ENCODE measurements around the gene EMX2.

EMX2 gene

GRCh38 chr10:117545141-117546019 lies 2.8 kb downstream of the EMX2 start:
- no peak for DNase-seq

DNA sequence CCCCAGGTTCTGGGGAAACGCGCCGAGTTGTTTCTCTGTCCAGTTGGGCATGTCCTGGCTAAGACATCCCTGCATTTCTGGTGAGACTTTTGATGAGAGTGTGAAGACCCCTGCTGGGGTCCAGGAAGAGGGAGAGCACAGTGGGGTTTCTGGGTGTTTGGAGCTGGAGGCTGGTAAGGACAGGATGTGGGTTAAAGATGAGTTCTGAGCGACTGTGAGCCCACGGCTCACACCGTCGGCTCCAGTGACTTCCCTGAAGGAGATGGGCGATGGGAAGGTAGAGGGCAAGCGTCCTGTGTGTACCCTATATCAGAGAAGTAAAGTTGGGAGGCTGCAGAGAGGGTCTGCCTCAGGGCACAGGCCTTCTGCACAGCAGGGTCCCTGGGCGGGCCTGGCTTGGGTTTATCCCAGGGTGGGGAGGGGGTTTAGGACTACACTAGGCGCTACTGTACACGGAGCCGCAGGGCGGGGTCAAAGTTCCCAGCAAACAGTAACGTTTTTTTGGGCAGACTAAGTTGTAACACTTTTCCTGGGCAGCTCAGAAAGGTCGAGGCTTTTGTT lies 3.6 kb downstream of the EMX2 start:
- no peak for DNase-seq

DNA sequence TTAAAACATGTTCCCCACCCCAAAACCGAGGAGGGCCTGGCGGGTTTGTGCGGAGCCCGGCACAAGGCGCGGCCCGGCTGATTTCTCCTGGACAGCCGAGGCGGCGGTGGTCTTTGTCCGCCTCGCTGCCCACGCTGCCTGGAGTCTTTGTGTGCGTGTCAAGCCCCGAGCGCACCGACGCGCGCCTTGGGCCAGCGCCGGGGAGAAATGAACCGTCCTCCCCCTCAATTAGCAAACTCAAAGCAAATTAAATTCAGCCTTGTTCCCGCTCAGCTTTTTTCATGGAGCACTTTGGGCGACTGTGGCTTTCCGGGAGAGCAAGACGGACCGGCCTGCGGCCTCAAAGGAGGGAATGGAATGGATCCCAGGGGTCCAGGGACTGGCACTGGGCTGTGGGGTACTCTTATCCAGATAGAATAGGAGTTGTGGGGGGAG lies 4.1 kb downstream of the EMX2 start:
- DNase-seq = no peak

- DNase-seq = no peak
These were observed 4.6 kb downstream of the EMX2 start for GRCh38 chr10:117547016-117547715.

DNA sequence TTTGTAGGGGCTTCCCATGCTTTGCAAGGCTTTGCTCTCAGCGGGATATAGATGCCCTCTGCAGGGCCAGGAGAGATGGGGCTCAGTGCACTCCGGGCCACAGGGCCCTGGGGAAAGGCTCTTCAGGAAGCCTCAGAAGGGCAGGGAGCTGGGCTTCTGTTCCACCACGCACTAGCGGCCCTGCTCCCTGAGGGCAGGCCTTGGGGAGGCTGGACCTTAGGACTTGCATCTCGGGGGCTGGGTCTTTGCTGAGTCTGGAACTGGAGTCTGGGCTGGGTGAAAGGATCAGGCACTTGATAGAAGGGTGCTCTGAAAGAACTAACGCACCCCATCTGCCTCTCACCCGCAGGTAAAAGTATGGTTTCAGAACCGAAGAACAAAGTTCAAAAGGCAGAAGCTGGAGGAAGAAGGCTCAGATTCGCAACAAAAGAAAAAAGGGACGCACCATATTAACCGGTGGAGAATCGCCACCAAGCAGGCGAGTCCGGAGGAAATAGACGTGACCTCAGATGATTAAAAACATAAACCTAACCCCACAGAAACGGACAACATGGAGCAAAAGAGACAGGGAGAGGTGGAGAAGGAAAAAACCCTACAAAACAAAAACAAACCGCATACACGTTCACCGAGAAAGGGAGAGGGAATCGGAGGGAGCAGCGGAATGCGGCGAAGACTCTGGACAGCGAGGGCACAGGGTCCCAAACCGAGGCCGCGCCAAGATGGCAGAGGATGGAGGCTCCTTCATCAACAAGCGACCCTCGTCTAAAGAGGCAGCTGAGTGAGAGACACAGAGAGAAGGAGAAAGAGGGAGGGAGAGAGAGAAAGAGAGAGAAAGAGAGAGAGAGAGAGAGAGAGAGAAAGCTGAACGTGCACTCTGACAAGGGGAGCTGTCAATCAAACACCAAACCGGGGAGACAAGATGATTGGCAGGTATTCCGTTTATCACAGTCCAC lies 5.4 kb downstream of the EMX2 start:
- DNase-seq = no peak

GRCh38 chr10:117549100-117549585 lies 6.6 kb downstream of the EMX2 start:
- no peak for DNase-seq

DNA sequence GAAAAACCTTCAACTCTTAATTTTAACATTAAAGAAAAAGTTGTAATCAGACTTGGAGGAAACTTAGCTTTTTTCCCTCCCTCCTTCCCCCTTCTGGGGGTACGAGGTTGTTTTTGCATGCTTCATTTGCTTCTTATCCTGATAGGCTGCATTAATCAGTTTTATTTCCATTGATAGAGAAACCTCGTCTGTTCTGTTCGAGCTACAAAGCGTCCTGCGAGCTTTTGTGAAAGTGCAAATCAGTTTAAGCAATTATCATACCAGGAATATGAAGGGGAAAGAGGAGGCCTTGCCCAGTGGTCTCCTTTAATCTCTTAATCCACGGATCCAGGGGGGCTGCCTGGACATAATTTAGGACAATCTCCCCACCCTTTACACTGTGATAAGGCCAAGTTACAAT lies 7.5 kb downstream of the EMX2 start:
- DNase-seq = no peak

DNA sequence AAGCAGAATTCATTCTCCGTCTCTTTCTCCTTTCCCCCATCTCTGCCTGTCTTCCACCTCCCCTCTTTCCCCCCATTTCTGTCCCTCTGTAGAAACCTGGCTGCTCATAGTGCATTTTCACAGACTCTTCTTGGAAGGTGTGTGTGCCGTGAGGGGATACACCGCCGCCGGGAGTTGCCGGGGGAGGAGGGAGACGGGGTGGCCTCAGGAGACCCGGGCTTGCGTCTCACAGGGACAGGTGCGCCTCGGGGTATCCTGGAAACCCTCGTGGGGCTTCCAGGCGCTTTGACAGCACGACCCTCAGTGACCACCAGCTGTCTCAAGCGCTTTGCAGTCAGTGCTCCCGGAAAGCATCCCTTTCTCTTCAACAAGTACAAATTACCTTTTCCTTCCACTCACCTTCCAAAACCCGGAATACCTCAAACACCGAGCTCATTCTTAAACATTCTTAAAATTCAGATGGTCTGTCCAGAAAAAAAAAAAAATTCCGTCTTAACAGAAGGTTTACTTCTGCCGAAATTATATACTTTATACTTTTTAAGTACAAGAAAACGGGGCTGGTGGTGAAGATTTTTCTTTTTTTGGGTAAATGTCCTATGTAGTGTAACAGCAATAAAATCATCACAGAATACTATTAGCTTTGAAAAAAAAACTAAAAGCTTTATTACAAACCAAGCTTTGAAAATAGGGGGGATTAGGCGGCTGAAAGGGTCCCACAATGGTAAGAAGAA lies 8.2 kb downstream of the EMX2 start:
- no peak for DNase-seq

DNA sequence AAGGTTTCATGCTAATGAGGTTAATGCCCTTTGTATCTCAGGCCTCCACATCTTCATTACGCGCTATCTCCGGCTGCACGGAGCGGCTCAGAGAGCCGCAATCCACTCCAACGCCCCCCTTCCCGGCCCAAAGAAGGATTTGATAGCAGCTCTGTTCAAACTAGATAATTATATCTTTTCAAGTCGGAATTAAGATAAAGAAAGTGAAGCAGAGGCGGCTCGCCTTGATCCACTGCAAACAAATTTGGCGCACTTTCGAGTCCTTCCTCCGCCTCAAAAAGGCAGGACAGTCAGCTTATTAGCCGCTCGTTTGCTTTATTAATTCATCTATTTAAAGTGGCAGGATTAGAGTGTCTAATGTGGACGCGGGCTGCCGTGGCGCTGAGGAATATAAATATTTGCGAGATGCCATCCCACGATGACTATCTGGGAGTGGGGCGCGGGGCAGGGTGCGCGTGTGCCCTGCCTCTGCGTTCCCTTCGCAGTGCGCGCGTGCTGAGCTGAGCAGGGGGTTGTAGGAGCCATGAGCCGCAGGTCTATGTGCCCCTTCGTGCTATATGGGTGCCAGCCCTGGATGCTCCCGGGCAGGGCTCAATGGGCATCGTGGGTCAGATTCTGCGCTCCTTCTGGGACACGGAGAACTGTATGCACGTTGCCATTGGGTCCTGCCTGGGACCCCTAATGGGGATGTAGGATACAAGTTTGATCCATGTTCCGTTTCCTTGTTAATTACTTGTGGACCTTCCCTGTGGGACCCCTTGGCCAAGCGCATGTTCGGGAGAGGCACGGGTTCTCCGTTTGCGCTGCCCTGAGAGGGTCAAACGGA lies 9.0 kb downstream of the EMX2 start:
- no peak for DNase-seq

DNA sequence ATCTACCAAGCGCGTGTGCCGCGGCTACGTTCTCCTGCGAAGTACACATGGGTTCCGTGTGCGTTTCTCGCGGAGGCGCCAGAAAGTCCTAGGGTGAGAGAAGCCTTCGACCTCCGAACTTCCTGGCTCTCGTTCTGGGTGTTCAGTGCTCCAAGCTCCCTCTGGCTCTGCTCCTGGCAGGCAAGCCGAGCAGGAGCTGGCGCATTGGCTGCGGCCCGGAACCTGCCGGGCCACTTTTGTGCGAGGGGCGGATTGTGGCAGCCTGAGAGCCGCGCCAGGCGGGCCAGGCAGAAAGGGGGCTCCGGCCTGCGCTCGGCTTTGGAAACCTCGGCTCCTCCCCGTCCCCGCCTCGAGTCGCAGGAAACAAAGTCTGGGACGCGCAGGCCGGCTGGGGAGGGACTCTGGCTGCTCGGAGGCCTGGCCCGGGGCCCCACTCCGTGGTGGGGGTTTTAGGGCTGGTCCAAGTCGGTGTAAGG lies 9.6 kb downstream of the EMX2 start:
- no peak for DNase-seq

GRCh38 chr10:117552701-117553141 lies 10.2 kb downstream of the EMX2 start:
- DNase-seq = no peak

- DNase-seq = no peak
These were observed 10.7 kb downstream of the EMX2 start for GRCh38 chr10:117553142-117553814.

DNA sequence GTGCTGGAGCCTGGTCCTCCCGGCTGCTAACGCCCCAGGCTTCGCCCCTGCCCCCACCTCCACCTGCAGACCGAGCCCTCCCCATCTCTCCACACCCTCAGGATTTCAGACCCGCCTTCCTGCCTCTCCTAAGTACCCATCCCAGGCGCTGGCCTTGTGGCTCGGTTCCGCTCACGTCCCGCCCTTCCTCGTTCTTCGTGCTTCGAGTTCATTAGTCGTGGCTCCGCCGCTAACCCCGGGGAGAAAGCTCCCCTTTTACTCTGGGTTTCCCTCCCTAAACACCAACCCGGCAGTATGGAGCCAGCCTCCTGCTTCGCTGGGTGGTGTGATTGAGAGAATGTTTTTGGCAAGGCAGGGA lies 11.2 kb downstream of the EMX2 start:
- DNase-seq = no peak

DNA sequence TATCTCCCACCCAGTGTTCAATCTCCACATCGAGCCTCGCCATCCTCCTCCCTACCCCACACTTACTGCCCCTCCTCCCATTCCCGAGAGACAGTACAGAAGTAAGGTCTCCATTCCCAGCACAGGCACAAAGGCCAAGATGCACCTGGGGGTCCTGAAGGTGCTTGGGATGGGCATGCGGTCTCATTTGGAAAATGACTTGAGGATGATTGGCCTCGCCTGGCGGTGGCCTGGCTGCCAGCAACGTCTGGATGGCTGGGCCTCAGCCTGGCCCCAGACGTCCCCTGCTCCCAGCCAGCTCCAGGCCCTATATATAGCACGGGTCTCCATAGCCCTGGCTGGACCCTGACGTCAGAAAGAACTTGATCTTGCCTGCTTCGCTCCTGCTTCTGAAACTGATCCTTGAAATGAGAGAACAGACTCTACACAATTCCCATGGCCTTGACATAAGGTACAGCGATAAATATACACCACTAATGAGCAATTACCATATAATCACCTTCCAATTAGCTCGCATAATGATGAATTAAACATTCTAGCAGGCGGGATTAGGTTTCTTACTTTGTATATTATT lies 11.8 kb downstream of the EMX2 start:
- DNase-seq = no peak

DNA sequence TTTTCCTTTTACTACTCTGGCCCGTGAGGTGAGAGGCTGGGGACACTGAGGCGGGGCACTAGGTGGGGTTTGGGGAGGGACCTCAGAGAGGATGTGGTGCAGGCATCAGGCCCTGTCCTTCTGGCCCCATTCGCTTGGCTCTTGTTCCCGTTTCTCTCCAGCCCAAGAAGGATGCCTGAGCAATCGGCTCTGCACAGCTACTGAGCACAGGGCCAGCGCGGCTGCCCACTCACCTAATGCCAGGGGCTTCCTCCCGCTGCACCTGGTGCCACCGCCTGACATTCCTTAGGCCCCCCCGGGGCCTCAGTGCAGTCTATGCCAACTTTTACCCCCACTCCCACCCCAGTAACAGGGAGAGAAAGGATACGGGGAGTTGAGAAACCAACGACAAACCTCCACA lies 12.5 kb downstream of the EMX2 start:
- no peak for DNase-seq

DNA sequence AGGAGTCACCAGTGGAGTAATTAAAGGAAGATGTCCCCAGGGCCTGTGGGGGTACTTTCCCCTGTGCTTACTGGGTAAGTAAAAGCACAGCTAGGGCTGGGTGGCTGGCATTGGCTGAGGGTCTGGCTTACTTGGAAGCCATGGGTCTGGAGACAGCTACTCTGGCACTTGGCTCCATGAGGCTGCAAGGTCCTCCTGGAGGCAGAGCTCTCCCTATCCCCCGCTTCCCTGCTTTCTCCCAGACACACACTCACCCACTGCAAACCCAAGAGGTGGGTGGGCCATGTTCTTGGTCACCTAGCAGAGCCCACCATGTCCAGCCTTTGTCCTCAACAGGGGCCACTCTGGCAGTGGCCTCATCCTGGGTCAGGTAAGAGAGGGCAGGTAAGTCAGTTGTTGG lies 13.3 kb downstream of the EMX2 start:
- DNase-seq = no peak

DNA sequence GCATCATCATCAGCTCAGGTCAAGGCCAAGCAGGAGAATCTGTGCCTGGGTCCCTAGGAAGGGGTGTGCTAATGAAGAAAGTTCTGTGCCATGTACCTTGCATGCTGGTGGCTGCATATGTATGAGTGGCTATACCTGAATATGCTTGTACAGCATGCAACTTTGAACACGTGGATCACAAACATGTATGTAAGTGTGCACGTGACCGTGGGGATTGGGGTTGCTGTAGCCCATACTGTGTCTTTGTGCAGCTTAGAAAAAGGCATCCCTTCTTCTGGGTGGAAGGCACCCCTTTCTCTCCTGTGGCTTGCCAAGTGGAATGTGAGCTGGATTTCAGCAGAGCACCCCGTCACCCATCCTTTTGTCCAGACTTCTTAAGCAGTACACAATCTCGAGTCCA lies 13.8 kb downstream of the EMX2 start:
- DNase-seq = no peak

- no peak for DNase-seq
These were observed 17.2 kb downstream of the EMX2 start for GRCh38 chr10:117559712-117560111.

- no peak for DNase-seq
These were observed 18.4 kb downstream of the EMX2 start for GRCh38 chr10:117560942-117561341.

- DNase-seq = no peak
These were observed 19.7 kb downstream of the EMX2 start for GRCh38 chr10:117562220-117562619.

Measured in activated CD4-positive, alpha-beta T cell treated with anti-CD3 and anti-CD28 coated beads, Interleukin-2, Interleukin-6, amounts not matched to agents 100 ng/mL and 50 ng/mL, durations not matched to agents 16 hours and 8 hours (primary cell).